Activated T-cell treated with anti-CD3 and anti-CD28 coated beads, Interleukin-2, amount 50 U/mL, for 24 hours (primary cell): ENCODE results near the gene NOXA1.
"Not testable (repeated sequence)": the region's sequence is repeated elsewhere in the genome, so short reads cannot be mapped to it uniquely, and the experiment has no call there.

Source experiments
- DNase-seq: peaks from one replicate; pipeline ENCODE4 v3.0.0-alpha.2; 2020
- H3K27ac Mint-ChIP-seq: 2 replicates; pipeline ENCODE4 v1.8.0; 2020; ENCODE audit warnings: mild to moderate bottlenecking, mixed read lengths
- H3K27me3 Mint-ChIP-seq: 2 replicates; pipeline ENCODE4 v1.8.0; 2020; ENCODE audit warnings: mixed read lengths
- H3K36me3 Mint-ChIP-seq: 2 replicates; pipeline ENCODE4 v1.8.0; 2020; ENCODE audit warnings: low read depth, mixed read lengths
- H3K4me1 Mint-ChIP-seq: 2 replicates; pipeline ENCODE4 v1.8.0; 2020; ENCODE audit warnings: low read depth, mixed read lengths
- H3K4me3 Mint-ChIP-seq: 2 replicates; pipeline ENCODE4 v1.8.0; 2020; ENCODE audit warnings: mild to moderate bottlenecking, moderate library complexity, mixed read lengths
- H3K9me3 Mint-ChIP-seq: 2 replicates; pipeline ENCODE4 v1.8.0; 2020; ENCODE audit warnings: mixed read lengths

The NOXA1 gene

GRCh38 chr9:137383784-137384756 is 39.1 kb upstream of the NOXA1 start:
- H3K9me3 Mint-ChIP-seq, result no peaks in the 10 kb centered on the region
- no peaks in the 10 kb centered on the region for H3K27me3 Mint-ChIP-seq
- H3K4me3 Mint-ChIP-seq, result no peak overlapping the region
- H3K4me1 Mint-ChIP-seq, result peaks cover 18% of the 10 kb centered on the region
- no peak for DNase-seq
- H3K27ac Mint-ChIP-seq, result peak overlapping the region; percentile 2
- H3K36me3 Mint-ChIP-seq, result no peaks in the 10 kb centered on the region

- Mint-ChIP-seq H3K27ac (no peak overlapping the region), H3K27me3 (no peaks in the 10 kb centered on the region), H3K4me1 (peaks cover 20% of the 10 kb centered on the region), H3K36me3 (no peaks in the 10 kb centered on the region), H3K4me3 (no peak overlapping the region), H3K9me3 (no peaks in the 10 kb centered on the region)
- no peak for DNase-seq
These were observed 38.0 kb upstream of the NOXA1 start for GRCh38 chr9:137385061-137385655.

GRCh38 chr9:137386507-137387113 is 36.6 kb upstream of the NOXA1 start:
- not testable (repeated sequence) for DNase-seq, H3K27me3 Mint-ChIP-seq, H3K36me3 Mint-ChIP-seq, H3K9me3 Mint-ChIP-seq, H3K4me3 Mint-ChIP-seq
- Mint-ChIP-seq H3K4me1 (peaks cover 23% of the 10 kb centered on the region), H3K27ac (peak overlapping the region; percentile 95)

GRCh38 chr9:137387114-137387890 is 35.9 kb upstream of the NOXA1 start:
- Mint-ChIP-seq H3K36me3 (no peaks in the 10 kb centered on the region), H3K27me3 (no peaks in the 10 kb centered on the region), H3K9me3 (no peaks in the 10 kb centered on the region), H3K4me3 (peak overlapping the region; percentile 48), H3K27ac (peak overlapping the region; percentile 95), H3K4me1 (peaks cover 23% of the 10 kb centered on the region)
- peak; percentile 76 for DNase-seq

GRCh38 chr9:137387891-137388560 is 35.2 kb upstream of the NOXA1 start:
- Mint-ChIP-seq H3K27me3 (no peaks in the 10 kb centered on the region), H3K4me3 (no peak overlapping the region), H3K36me3 (no peaks in the 10 kb centered on the region), H3K27ac (peak overlapping the region; percentile 95), H3K9me3 (no peaks in the 10 kb centered on the region), H3K4me1 (peaks cover 23% of the 10 kb centered on the region)
- DNase-seq, result no peak

GRCh38 chr9:137388589-137389427 is 34.4 kb upstream of the NOXA1 start:
- Mint-ChIP-seq H3K27me3 (no peaks in the 10 kb centered on the region), H3K4me3 (no peak overlapping the region), H3K9me3 (no peaks in the 10 kb centered on the region), H3K36me3 (no peaks in the 10 kb centered on the region), H3K4me1 (peaks cover 23% of the 10 kb centered on the region), H3K27ac (peak overlapping the region; percentile 95)
- DNase-seq, result no peak

- Mint-ChIP-seq H3K27ac (no peak overlapping the region), H3K9me3 (no peaks in the 10 kb centered on the region), H3K4me1 (peaks cover 23% of the 10 kb centered on the region), H3K4me3 (no peak overlapping the region), H3K27me3 (no peaks in the 10 kb centered on the region), H3K36me3 (no peaks in the 10 kb centered on the region)
- DNase-seq, result no peak
These were observed 33.8 kb upstream of the NOXA1 start for GRCh38 chr9:137389428-137389746.

- H3K27ac Mint-ChIP-seq, result peak overlapping the region; percentile 64
- no peaks in the 10 kb centered on the region for H3K27me3 Mint-ChIP-seq
- no peaks in the 10 kb centered on the region for H3K36me3 Mint-ChIP-seq
- peaks cover 23% of the 10 kb centered on the region for H3K4me1 Mint-ChIP-seq
- H3K9me3 Mint-ChIP-seq, result no peaks in the 10 kb centered on the region
- DNase-seq, result no peak
- no peak overlapping the region for H3K4me3 Mint-ChIP-seq
These were observed 32.4 kb upstream of the NOXA1 start for GRCh38 chr9:137390553-137391410.

GRCh38 chr9:137391411-137391754 is 31.8 kb upstream of the NOXA1 start:
- H3K36me3 Mint-ChIP-seq, result no peaks in the 10 kb centered on the region
- DNase-seq, result no peak
- H3K4me3 Mint-ChIP-seq, result no peak overlapping the region
- H3K4me1 Mint-ChIP-seq, result peaks cover 24% of the 10 kb centered on the region
- no peak overlapping the region for H3K27ac Mint-ChIP-seq
- no peaks in the 10 kb centered on the region for H3K9me3 Mint-ChIP-seq
- no peaks in the 10 kb centered on the region for H3K27me3 Mint-ChIP-seq

GRCh38 chr9:137392232-137393007 is 30.8 kb upstream of the NOXA1 start:
- no peak overlapping the region for H3K27ac Mint-ChIP-seq
- peaks cover 25% of the 10 kb centered on the region for H3K4me1 Mint-ChIP-seq
- H3K36me3 Mint-ChIP-seq, result no peaks in the 10 kb centered on the region
- no peak for DNase-seq
- no peaks in the 10 kb centered on the region for H3K9me3 Mint-ChIP-seq
- no peaks in the 10 kb centered on the region for H3K27me3 Mint-ChIP-seq
- no peak overlapping the region for H3K4me3 Mint-ChIP-seq

- no peaks in the 10 kb centered on the region for H3K9me3 Mint-ChIP-seq
- DNase-seq, result no peak
These were observed 29.7 kb upstream of the NOXA1 start for GRCh38 chr9:137393176-137394150.

More at GRCh38 chr9:137393176-137394150, 29.7 kb upstream of the NOXA1 start:
- no peak overlapping the region for H3K27ac Mint-ChIP-seq
- H3K4me1 Mint-ChIP-seq, result peaks cover 27% of the 10 kb centered on the region
- no peaks in the 10 kb centered on the region for H3K36me3 Mint-ChIP-seq
- no peak overlapping the region for H3K4me3 Mint-ChIP-seq
- no peaks in the 10 kb centered on the region for H3K27me3 Mint-ChIP-seq
